Measurements from ENCODE around the gene SLC17A5. TPM values are rescaled to one million over a fixed set of nuclear protein-coding genes. Genes with fewer than 3 reads are reported as not detected.

SLC17A5 gene
- total RNA-seq, 1 experiment from 2014 or later: 16.9 TPM

GRCh38 chr6:73610444-73611275 lies 43.1 kb downstream of the SLC17A5 start:
- H2AFZ ChIP-seq: no peak overlapping the region
- no peak overlapping the region for H3K4me3 ChIP-seq
- H3K27me3 ChIP-seq (ENCODE audit: insufficient read depth, low read depth): no peaks in the 10 kb centered on the region
- ChIA-PET POLR2A (ENCODE audit: unreplicated experiment) (interaction anchor here (0.5 to 1.0 kb wide), 5 partner anchors 17 to 176 kb away, joined by 6 to 16 read pairs (median 9); no protein-coding TSS in a partner anchor), CTCF (interaction anchor here (0.6 to 1.8 kb wide), 3 partner anchors 97 to 215 kb away, joined by 6 to 7 read pairs (median 6); no protein-coding TSS in a partner anchor)
- no TSS peak for BruUV-seq (replicated peaks)
- peaks cover 9% of the 10 kb centered on the region for H3K36me3 ChIP-seq (ENCODE audit: low read depth)
- peaks cover 6% of the 10 kb centered on the region for H3F3A ChIP-seq (ENCODE audit: insufficient read depth, low read depth)
- no peaks in the 10 kb centered on the region for H4K20me1 ChIP-seq (ENCODE audit: insufficient read depth)
- H3K9me3 ChIP-seq (ENCODE audit: insufficient read depth, low read depth): no peaks in the 10 kb centered on the region
- H3K4me2 ChIP-seq: peak overlapping the region; percentile 29; the same call in 1 of the 2 replicates
- peaks cover 10% of the 10 kb centered on the region; the same call in 1 of the 2 replicates for H3K4me1 ChIP-seq (replicated peaks; ENCODE audit: insufficient read depth)
- DNase-seq: peak in 1 of 2 experiments; percentile 56
- intact Hi-C loops (cut with micrococcal nuclease; ENCODE audit: unreplicated experiment): loop anchor here (1.0 to 2.0 kb wide), 4 partner anchors 30 to 95 kb away; partner anchors contain the start of genes EEF1A1 and SLC17A5
- peak overlapping the region; percentile 42 for H3K27ac ChIP-seq
- H3K79me2 ChIP-seq (ENCODE audit: low read depth): no peaks in the 10 kb centered on the region
- peak; percentile 77 for TF ChIP-seq CTCF (conservative IDR thresholded peaks at IDR 0.05)
- no peak for TF ChIP-seq EZH2 (IDR thresholded peaks at IDR 0.05; ENCODE audit: low read depth)
- no peaks in the 10 kb centered on the region for H3K9me2 ChIP-seq (ENCODE audit: insufficient read depth)

- no TSS peak for BruUV-seq (replicated peaks)
- POLR2A ChIA-PET (ENCODE audit: unreplicated experiment): no interaction called here
- CTCF ChIA-PET: interaction anchor here (0.5 kb wide), 1 partner anchor 87 kb away, joined by 3 read pairs; no protein-coding TSS in a partner anchor
Observed at GRCh38 chr6:73608761-73609160, 45.0 kb downstream of the SLC17A5 start.

More at GRCh38 chr6:73608761-73609160, 45.0 kb downstream of the SLC17A5 start:
- Histone ChIP-seq H3K27ac (no peak overlapping the region), H3K9me3 (ENCODE audit: insufficient read depth, low read depth) (no peaks in the 10 kb centered on the region), H3K4me1 (replicated peaks; ENCODE audit: insufficient read depth) (peaks cover 10% of the 10 kb centered on the region; the same call in 1 of the 2 replicates), H2AFZ (no peak overlapping the region), H3K79me2 (ENCODE audit: low read depth) (no peaks in the 10 kb centered on the region), H3F3A (ENCODE audit: insufficient read depth, low read depth) (peaks cover 9% of the 10 kb centered on the region), H3K4me3 (no peak overlapping the region), H3K4me2 (no peak overlapping the region), H3K9me2 (ENCODE audit: insufficient read depth) (no peaks in the 10 kb centered on the region), H4K20me1 (ENCODE audit: insufficient read depth) (no peaks in the 10 kb centered on the region), H3K36me3 (ENCODE audit: low read depth) (peaks cover 9% of the 10 kb centered on the region), H3K27me3 (ENCODE audit: insufficient read depth, low read depth) (no peaks in the 10 kb centered on the region)
- no peak for DNase-seq
- no peak for TF ChIP-seq CTCF (conservative IDR thresholded peaks at IDR 0.05)
- no peak for TF ChIP-seq EZH2 (IDR thresholded peaks at IDR 0.05; ENCODE audit: low read depth)
- intact Hi-C loops (cut with micrococcal nuclease; ENCODE audit: unreplicated experiment): no loop called here
